HFFc6 (cell line): Measurements from ENCODE around the gene C11orf24. TPM values are rescaled to one million over a fixed set of nuclear protein-coding genes. Genes with fewer than 3 reads are reported as not detected.
A peak's percentile ranks its signal among the peaks of the same experiment; 100 is the strongest.

Source experiments
- DNase-seq: peaks from one replicate; pipeline ENCODE4 v3.0.0-alpha.2; 2018
- H3K27ac Mint-ChIP-seq: 2 replicates; pipeline ENCODE4 v1.8.0; 2020; ENCODE audit warnings: mild to moderate bottlenecking, mixed read lengths
- H3K27me3 Mint-ChIP-seq: 2 replicates; pipeline ENCODE4 v1.8.0; 2021; ENCODE audit warnings: mild to moderate bottlenecking, moderate library complexity, mixed read lengths; ENCODE audit not compliant: insufficient read depth
- H3K36me3 Mint-ChIP-seq: 2 replicates; pipeline ENCODE4 v1.8.0; 2021; ENCODE audit warnings: low read depth, mixed read lengths
- H3K4me1 Mint-ChIP-seq: 2 replicates; pipeline ENCODE4 v1.8.0; 2020; ENCODE audit warnings: low read depth, mixed read lengths
- H3K4me3 Mint-ChIP-seq: 2 replicates; pipeline ENCODE4 v1.8.0; 2020; ENCODE audit warnings: mild to moderate bottlenecking, moderate library complexity, mixed read lengths
- H3K9me3 Mint-ChIP-seq: 2 replicates; pipeline ENCODE4 v1.8.0; 2020; ENCODE audit warnings: mild to moderate bottlenecking, mixed read lengths
- CTCF ChIP-seq: fragments of 200-600 bp; sonication (generic); IDR thresholded peaks from 2 replicates; pipeline ENCODE4 v1.5.0; 2021; ENCODE audit warnings: antibody characterized with exemption, mild to moderate bottlenecking
- total RNA-seq, 6 experiments: library from RNA; stranded (reverse); fragmentation: NEBNext Ultra II Directional; extraction: Animal tissue kit (Norgen Biotek cat#: 25700); gene quantifications; 2 replicates in 1 of 6; 3 replicates in 5 of 6; pipeline ENCODE4 v1.2.3, GENCODE V29; 2021

Gene C11orf24
- total RNA-seq, 6 experiments from 2014 or later, result 88.4 to 126 (median 101) TPM

GRCh38 chr11:68213135-68213515 lies 58.6 kb downstream of the C11orf24 start, which contains the start of gene KMT5B:
TSS of gene KMT5B (minus strand) at chr11:68213296. CDS start at chr11:68190076, 23,220 bp downstream.
- Mint-ChIP-seq H3K36me3 (no peaks in the 10 kb centered on the region), H3K27me3 (peaks cover 7% of the 10 kb centered on the region), H3K27ac (peak within 1 kb of the TSS; percentile 89), H3K4me1 (peaks cover 37% of the 10 kb centered on the region), H3K9me3 (no peaks in the 10 kb centered on the region), H3K4me3 (peak within 1 kb of the TSS; percentile 98)
- no peak for TF ChIP-seq CTCF
- DNase-seq, result no peak

DNA sequence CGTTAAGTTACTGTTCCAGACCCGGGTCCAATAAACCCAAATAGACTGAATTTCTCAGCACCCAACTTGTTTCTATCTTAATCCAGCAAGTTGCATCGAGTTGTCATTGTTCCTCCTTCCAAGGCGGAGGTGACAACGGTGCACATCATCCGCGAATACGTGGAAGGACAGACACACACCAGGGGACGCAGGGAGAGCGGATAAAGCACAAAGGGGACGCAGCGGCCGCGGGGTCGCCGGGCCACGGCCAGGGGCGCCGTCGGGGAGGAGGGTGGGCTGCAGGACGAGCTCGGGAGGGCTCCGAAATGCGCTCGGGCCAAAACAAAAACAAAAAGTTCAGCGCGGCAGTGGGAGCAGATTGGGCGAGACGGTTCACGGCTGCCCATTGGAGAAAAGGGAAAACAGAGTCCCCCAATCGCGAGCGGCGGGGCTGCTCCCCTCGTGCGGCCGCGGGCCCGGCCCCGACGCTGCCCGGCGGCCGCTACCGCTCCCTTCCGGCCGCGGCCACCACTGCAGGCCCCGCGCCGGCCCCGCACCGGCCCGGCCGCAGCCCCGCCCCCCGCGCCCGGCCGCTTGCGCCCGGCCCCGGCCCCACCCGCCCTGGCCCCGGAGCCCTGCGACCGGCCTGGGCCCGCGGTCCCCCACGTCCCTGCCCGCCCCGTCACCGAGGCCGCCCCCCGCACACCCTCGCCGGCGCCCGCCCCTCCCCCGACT lies 59.2 kb downstream of the C11orf24 start:
- Mint-ChIP-seq H3K4me1 (peaks cover 37% of the 10 kb centered on the region), H3K9me3 (no peaks in the 10 kb centered on the region), H3K27me3 (peaks cover 7% of the 10 kb centered on the region), H3K27ac (peak overlapping the region; percentile 89), H3K4me3 (peak overlapping the region; percentile 98), H3K36me3 (no peaks in the 10 kb centered on the region)
- peak; percentile 67 for DNase-seq
- peak; percentile 44 for TF ChIP-seq CTCF

DNA sequence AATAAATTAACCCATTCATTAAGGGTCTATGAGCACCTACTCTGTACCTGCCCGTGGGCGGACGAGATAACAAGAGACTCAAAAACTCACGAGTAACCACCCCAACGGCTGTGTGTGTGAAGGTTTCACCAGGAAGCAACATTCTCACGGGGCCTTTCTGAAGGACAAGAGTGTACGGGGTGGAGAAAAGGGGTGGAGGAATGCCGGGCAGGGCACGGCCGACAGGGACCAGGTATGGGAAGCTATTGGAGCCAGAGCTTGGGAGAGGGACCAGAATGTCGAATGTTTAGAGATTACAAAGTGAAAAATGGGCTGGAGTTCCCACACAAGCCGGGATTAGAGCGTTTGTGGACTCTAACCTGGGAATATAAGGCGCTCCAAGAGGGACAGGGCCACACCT lies 60.2 kb downstream of the C11orf24 start:
- H3K4me1 Mint-ChIP-seq, result peaks cover 45% of the 10 kb centered on the region
- peak overlapping the region; percentile 98 for H3K4me3 Mint-ChIP-seq
- no peaks in the 10 kb centered on the region for H3K9me3 Mint-ChIP-seq
- DNase-seq, result no peak
- H3K36me3 Mint-ChIP-seq, result no peaks in the 10 kb centered on the region
- peaks cover 7% of the 10 kb centered on the region for H3K27me3 Mint-ChIP-seq
- TF ChIP-seq CTCF, result no peak
- peak overlapping the region; percentile 9; the same call in 1 of the 2 replicates for H3K27ac Mint-ChIP-seq

Other genes with a start within 250 kb of the C11orf24 start
- 100 to 1,000 TPM; 221 to 236 (median 223) TPM for gene NDUFS8, start 241.3 kb downstream of the C11orf24 start, total RNA-seq
- 100 to 1,000 TPM; 113 to 150 (median 131) TPM for gene TCIRG1, start 232.9 kb downstream of the C11orf24 start, total RNA-seq
- gene CHKA, start 150.6 kb downstream of the C11orf24 start, total RNA-seq, result 1 to 10 TPM; 6.8 to 9.2 (median 7.8) TPM
- gene KMT5B, start 58.7 kb downstream of the C11orf24 start, total RNA-seq, result 10 to 100 TPM; 20.3 to 23.7 (median 22.4) TPM
- gene LRP5, start 40.6 kb upstream of the C11orf24 start, total RNA-seq, result 10 to 100 TPM in 2 of 6 experiments, 1 to 10 TPM in 4; 2.5 to 14.9 (median 3.8) TPM
- gene PPP6R3, start 188.8 kb upstream of the C11orf24 start, total RNA-seq, result 10 to 100 TPM; 62.5 to 72.0 (median 67.8) TPM